BLaER1 treated with 17β-estradiol and CSF1 and Interleukin-3, amounts not matched to agents 10 nM and 100 nM (cell line): ENCODE data around the gene RNF212.

Experiments used
- H3K27ac ChIP-seq, 11 experiments: shearing (Covaris generic); formaldehyde crosslinking; 2 replicates each; pipeline ENCODE4 v1.8.1; 2022
- H3K27me3 ChIP-seq, 11 experiments: shearing (Covaris generic); formaldehyde crosslinking; 2 replicates each; pipeline ENCODE4 v1.8.1; 2022
- H3K36me3 ChIP-seq, 11 experiments: shearing (Covaris generic); formaldehyde crosslinking; 2 replicates each; pipeline ENCODE4 v1.8.1; 2022
- H3K4me1 ChIP-seq, 10 experiments: shearing (Covaris generic); formaldehyde crosslinking; 2 replicates each; pipeline ENCODE4 v1.8.1; 2022
- H3K4me2 ChIP-seq, 11 experiments: shearing (Covaris generic); formaldehyde crosslinking; 2 replicates each; pipeline ENCODE4 v1.8.1; 2022
- H3K4me3 ChIP-seq, 10 experiments: shearing (Covaris generic); formaldehyde crosslinking; 2 replicates each; pipeline ENCODE4 v1.8.1; 2022
- H3K9ac ChIP-seq, 11 experiments: shearing (Covaris generic); formaldehyde crosslinking; 2 replicates each; pipeline ENCODE4 v1.8.1; 2022
- H3K9me3 ChIP-seq, 11 experiments: shearing (Covaris generic); formaldehyde crosslinking; replicated peaks in 1 of 11; 2 replicates each; pipeline ENCODE4 v1.8.1; 2022
- H4K20me1 ChIP-seq, 11 experiments: shearing (Covaris generic); formaldehyde crosslinking; 2 replicates each; pipeline ENCODE4 v1.8.1; 2022
- Cebpa-rat ChIP-seq, 11 experiments: shearing (Covaris generic); IDR thresholded peaks; 2 replicates each; pipeline ENCODE4 v1.8.1; 2022

Gene RNF212

DNA sequence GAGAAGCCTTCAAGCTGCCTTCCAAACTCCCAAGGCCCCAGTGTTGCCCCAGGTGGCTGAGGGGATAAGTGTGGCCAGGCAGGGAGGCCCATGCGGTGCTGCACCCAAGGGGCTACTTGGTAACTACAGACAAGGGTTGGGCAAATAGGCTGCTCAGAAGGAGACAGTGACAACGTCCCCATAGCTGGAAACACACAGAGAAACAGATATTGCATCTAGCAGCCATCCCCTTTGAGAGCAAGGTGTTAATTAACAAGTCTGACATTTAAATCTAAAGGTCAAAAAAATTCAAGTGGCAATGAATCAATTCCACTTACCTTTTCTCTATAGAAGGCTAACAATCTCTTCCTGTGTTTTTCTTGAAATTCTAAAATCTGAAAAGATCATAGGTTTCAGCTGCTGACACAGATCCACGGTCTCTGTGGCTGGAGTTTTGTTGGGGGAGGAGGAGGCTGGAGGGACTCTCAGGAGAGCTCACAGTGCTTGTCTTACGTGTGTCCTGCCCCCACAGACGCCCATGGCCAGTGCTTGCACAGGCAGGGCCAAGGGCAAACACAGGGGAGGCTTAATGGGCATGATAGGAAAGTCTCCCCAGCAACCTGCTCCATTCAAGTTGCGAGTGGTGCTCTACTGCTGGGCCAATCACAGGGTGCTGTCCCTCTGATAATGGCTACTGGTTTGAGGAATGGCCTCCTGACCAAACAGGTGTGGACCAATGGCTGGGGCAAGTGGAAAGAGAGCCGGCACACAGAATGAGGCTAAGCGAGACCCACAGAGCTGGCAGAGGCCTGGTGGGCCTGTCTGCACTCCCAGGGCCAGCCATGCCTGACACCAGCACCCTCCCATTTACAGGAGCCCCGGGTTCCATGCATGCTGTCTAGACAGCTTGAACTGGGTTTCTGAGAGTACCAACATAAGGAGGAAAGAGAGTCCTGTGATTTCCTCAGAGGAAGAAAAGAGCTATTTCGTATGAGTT, 22.6 kb downstream of the RNF212 start:
- Histone ChIP-seq H3K9me3 (peaks cover 29 to 42% (median 38%) of the 10 kb centered on the region in 11 experiments), H3K36me3 (peaks cover 0 to 8% (median 0%) of the 10 kb centered on the region in 11 experiments; a peak in 2 of 22 replicates), H3K4me2 (no peak overlapping the region), H3K4me3 (no peak overlapping the region), H4K20me1 (no peaks in the 10 kb centered on the region), H3K27ac (no peak overlapping the region), H3K4me1 (peaks cover 0 to 35% (median 24%) of the 10 kb centered on the region in 10 experiments; a peak in 17 of 20 replicates), H3K27me3 (no peaks in the 10 kb centered on the region), H3K9ac (no peak overlapping the region)
- TF ChIP-seq Cebpa-rat (IDR thresholded peaks at IDR 0.05), result no peak

DNA sequence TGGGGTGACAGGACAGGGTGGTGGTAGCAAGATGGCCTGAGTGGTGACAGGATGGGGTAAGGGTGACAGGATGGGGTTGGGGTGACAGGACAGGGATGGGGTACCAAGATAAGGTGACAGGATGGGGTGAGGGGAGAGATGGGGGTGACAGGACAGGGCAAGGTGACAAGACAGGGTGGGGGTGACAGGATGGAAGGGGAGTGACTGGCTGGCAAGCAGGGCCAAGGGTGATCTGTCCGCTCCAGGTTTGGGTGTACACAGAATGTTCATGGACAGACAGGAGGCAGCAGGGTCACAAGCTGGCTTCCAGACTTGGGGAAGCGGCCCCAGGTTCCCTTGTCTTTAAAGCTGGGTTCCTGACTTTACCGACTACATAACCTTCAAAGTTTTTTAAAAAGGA, 23.3 kb downstream of the RNF212 start:
- H3K27ac ChIP-seq, result no peak overlapping the region
- no peak for TF ChIP-seq Cebpa-rat (IDR thresholded peaks at IDR 0.05)

DNA sequence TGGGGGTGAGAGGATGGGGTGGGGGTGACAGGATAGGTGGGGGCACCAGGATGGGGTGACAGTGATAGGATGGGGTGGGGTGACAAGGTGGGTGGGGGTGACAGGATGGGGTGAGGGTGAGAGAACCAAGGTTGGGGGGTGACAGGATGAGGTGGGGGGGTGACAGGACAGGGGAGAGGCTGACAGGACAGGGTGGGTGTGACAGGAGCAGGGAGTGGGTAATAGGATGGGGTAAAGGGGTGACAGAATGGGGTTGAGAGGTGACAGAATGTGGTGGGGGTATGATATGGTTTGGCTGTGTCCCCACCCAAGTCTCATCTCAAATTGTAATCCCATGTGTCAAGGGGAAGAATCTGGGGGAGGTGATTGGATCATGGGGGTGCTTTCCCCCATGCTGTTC, 26.0 kb downstream of the RNF212 start:
- Histone ChIP-seq H3K4me3 (no peak overlapping the region), H3K4me2 (no peak overlapping the region), H3K27me3 (no peaks in the 10 kb centered on the region), H3K27ac (no peak overlapping the region), H3K9me3 (peaks cover 29 to 48% (median 39%) of the 10 kb centered on the region in 11 experiments), H4K20me1 (no peaks in the 10 kb centered on the region), H3K9ac (no peak overlapping the region), H3K36me3 (peaks cover 0 to 8% (median 0%) of the 10 kb centered on the region in 11 experiments; a peak in 2 of 22 replicates), H3K4me1 (peaks cover 12 to 39% (median 22%) of the 10 kb centered on the region in 10 experiments)
- no peak for TF ChIP-seq Cebpa-rat (IDR thresholded peaks at IDR 0.05)

More for the DNA sequence above, 23.3 kb downstream of the RNF212 start:
- Histone ChIP-seq H3K4me2 (no peak overlapping the region), H3K4me3 (no peak overlapping the region), H4K20me1 (no peaks in the 10 kb centered on the region), H3K9me3 (peaks cover 29 to 48% (median 39%) of the 10 kb centered on the region in 11 experiments), H3K36me3 (peaks cover 0 to 8% (median 0%) of the 10 kb centered on the region in 11 experiments; a peak in 2 of 22 replicates), H3K4me1 (peaks cover 0 to 39% (median 24%) of the 10 kb centered on the region in 10 experiments; a peak in 17 of 20 replicates), H3K27me3 (no peaks in the 10 kb centered on the region), H3K9ac (no peak overlapping the region)

DNA sequence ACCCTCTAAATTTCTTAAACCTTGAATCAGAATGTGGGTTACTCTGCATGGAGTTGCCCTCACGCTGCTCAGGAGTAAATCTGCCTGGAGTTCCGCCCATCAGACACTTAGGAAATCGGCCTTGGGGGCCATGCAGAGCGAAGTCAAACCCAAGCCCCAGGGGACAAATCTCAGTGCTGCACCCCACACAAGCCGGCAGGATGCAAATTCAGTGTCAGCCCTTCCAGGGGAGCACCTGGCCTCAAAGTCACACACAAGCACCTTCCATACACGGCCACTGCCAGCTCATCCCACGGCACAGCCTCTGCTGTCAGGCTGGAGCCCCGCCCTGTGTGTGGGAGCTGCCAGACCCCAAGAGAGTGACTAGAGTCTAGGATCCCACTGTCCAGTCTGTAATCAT, 27.4 kb downstream of the RNF212 start:
- Histone ChIP-seq H3K4me1 (peaks cover 25 to 45% (median 35%) of the 10 kb centered on the region in 10 experiments), H4K20me1 (no peaks in the 10 kb centered on the region), H3K9ac (no peak overlapping the region), H3K27ac (no peak overlapping the region), H3K9me3 (peaks cover 29 to 48% (median 39%) of the 10 kb centered on the region in 11 experiments), H3K27me3 (no peaks in the 10 kb centered on the region), H3K4me2 (peak overlapping the region in 2 of 11 experiments; percentile 1 to 35; a peak in 3 of 22 replicates), H3K36me3 (peaks cover 0 to 8% (median 0%) of the 10 kb centered on the region in 11 experiments; a peak in 2 of 22 replicates), H3K4me3 (no peak overlapping the region)
- no peak for TF ChIP-seq Cebpa-rat (IDR thresholded peaks at IDR 0.05)

DNA sequence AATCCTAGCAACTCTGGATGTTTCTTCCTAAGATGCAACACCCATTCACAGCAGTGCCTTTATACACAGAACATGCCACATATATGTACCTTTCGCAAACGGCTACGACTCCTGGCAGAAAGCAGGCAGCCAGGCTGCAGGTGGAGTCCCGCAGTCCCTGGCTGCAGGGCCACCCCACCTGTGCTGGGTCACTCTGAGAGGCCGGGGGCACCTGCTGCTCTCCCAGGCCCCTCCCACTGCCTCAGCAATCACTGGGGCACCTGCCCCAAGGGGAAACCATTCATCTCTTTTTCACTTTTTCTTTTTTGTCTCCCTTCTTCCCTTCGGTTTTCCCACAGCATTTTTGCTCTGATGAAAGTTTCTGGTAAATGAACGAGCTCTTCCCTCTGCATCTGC, 28.0 kb downstream of the RNF212 start:
- no peak overlapping the region for H3K9ac ChIP-seq
- H3K27ac ChIP-seq, result no peak overlapping the region
- no peaks in the 10 kb centered on the region for H3K27me3 ChIP-seq
- H3K4me3 ChIP-seq, result no peak overlapping the region
- TF ChIP-seq Cebpa-rat (IDR thresholded peaks at IDR 0.05), result no peak
- peaks cover 31 to 51% (median 41%) of the 10 kb centered on the region in 10 experiments for H3K4me1 ChIP-seq
- H3K4me2 ChIP-seq, result no peak overlapping the region; a peak in 2 of 22 replicates
- H3K36me3 ChIP-seq, result peaks cover 0 to 8% (median 0%) of the 10 kb centered on the region in 11 experiments; a peak in 2 of 22 replicates
- H4K20me1 ChIP-seq, result no peaks in the 10 kb centered on the region
- peaks cover 29 to 46% (median 38%) of the 10 kb centered on the region in 11 experiments for H3K9me3 ChIP-seq

DNA sequence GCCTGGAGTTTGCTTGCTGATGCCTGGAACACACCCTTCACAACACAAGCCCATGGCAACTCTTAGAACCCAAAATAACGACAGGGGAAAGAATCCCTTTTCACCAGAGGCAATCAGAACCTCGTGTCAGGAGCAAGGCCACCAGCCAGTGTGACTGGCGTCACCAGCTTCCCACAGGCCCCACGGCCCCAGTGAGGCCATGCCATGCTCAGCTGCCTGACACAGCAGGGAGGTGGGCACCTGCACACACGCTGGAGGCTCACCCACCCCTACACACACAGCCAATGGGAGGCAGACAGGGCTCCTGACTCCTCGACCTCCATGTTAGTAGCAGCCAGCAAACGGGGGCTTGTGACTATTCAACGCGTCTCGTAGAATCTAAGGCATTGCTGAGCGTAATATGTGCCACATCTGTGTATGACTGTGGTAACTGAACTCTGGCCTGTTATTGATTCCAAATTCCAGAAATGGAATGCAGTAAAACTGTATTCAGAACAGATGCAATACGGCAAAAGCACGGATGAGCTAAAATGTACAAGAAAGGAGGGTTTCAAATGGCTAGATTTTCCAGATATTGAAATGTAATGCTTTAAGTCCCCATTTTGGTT, 28.5 kb downstream of the RNF212 start:
- no peak for TF ChIP-seq Cebpa-rat (IDR thresholded peaks at IDR 0.05)
- no peaks in the 10 kb centered on the region for H4K20me1 ChIP-seq
- no peak overlapping the region for H3K27ac ChIP-seq
- peaks cover 36 to 56% (median 46%) of the 10 kb centered on the region in 10 experiments for H3K4me1 ChIP-seq
- H3K9me3 ChIP-seq, result peaks cover 25 to 44% (median 33%) of the 10 kb centered on the region in 11 experiments
- peak overlapping the region in 3 of 11 experiments; percentile 1 to 95 (median 93); a peak in 2 of 22 replicates for H3K4me2 ChIP-seq
- peaks cover 0 to 8% (median 0%) of the 10 kb centered on the region in 11 experiments; a peak in 2 of 22 replicates for H3K36me3 ChIP-seq
- no peaks in the 10 kb centered on the region for H3K27me3 ChIP-seq
- H3K4me3 ChIP-seq, result no peak overlapping the region
- no peak overlapping the region for H3K9ac ChIP-seq

DNA sequence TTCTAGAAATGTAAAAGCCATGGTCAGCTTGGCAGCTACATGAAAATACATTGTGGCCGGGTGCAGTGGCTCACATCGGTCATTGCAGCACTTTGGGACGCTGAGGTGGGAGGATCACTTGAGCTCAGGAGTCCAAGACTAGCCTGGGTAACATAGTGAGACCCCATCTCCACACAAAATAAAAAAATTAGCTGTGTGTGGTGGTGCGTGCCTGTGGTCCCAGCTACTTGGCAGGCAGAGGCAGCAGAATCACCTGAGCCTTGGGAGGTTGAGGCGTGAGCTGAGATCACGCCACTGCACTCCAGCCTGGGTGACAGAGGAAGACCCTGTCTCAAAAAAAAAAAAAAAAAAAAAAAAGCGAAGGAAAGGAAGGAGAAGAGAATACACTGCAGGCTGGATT, 29.0 kb downstream of the RNF212 start:
- Histone ChIP-seq H3K36me3 (peaks cover 0 to 5% (median 0%) of the 10 kb centered on the region in 11 experiments; a peak in 1 of 22 replicates), H3K9me3 (peaks cover 20 to 39% (median 28%) of the 10 kb centered on the region in 11 experiments), H3K9ac (no peak overlapping the region), H3K4me1 (peaks cover 40 to 61% (median 51%) of the 10 kb centered on the region in 10 experiments), H3K27me3 (no peaks in the 10 kb centered on the region), H4K20me1 (no peaks in the 10 kb centered on the region), H3K4me3 (no peak overlapping the region), H3K4me2 (peak overlapping the region in 5 of 11 experiments; percentile 1 to 95 (median 91); a peak in 5 of 22 replicates), H3K27ac (no peak overlapping the region)
- no peak for TF ChIP-seq Cebpa-rat (IDR thresholded peaks at IDR 0.05)

DNA sequence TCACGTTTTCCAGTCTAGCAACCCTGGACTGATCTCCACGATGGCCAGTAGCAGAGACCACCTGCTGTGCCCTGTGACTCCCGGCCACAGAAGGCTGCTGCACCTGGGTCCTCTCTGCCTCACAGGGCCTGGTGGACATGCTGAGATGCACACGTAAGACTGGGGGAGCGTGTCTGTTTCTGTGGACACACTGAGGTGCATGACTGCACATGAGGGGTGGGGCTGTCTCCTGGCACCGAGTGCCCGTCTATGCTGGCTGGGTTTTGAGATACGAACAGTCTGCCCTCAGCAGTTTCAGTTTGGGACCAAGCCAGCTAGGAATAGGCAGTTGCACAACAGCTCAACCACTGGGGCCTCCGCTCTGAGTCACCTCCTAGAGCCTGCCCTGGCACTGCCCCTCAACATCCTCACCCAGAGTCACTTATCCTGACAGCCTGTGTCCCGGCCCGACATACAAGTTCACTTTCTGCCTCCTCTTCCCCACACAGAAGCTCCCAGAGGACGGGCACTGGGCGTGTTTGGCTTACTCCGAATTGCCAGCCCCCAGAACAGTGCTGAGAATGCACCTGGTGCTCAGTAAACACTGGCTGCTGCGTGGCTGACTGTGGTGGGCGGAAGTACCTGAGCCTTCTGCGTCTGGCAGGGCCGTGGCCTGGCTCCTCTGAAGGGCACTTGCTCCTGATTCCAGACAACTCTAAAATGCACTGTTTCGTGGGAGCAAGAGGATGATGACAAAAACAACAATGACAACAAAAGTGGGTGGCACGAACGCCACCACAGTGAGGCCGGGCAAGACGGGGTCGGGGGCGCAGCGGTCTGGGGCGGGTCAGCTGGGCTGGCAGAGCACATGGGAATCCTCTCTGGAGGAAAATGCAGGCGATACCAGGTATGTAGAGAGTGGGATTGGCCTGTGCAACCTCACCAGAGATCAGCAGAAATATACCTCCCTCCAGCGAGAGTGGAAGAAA, 30.9 kb downstream of the RNF212 start:
- H3K4me3 ChIP-seq, result peak overlapping the region in 8 of 10 experiments; percentile 12 to 62 (median 42); a peak in 13 of 20 replicates
- peak overlapping the region in 10 of 11 experiments; percentile 46 to 80 (median 76); a peak in 20 of 22 replicates for H3K9ac ChIP-seq
- TF ChIP-seq Cebpa-rat (IDR thresholded peaks at IDR 0.05), result peak; percentile 71 to 99 (median 96)

More for the DNA sequence above, 30.9 kb downstream of the RNF212 start:
- Histone ChIP-seq H3K27ac (peak overlapping the region in 10 of 11 experiments; percentile 65 to 89 (median 85); a peak in 20 of 22 replicates), H3K9me3 (peaks cover 1 to 20% (median 9%) of the 10 kb centered on the region in 11 experiments; a peak in 21 of 22 replicates), H3K36me3 (no peaks in the 10 kb centered on the region), H3K4me1 (peaks cover 46 to 66% (median 57%) of the 10 kb centered on the region in 10 experiments), H4K20me1 (no peaks in the 10 kb centered on the region), H3K27me3 (no peaks in the 10 kb centered on the region), H3K4me2 (peak overlapping the region; percentile 83 to 95 (median 91))
